ENCODE measurements around the gene PCIF1.
A peak's percentile ranks its signal among the peaks of the same experiment; 100 is the strongest.

PCIF1 gene

GRCh38 chr20:45904583-45905504 is 29.6 kb upstream of the PCIF1 start:
- DNase-seq: no peak

- DNase-seq: no peak
These were observed 28.9 kb upstream of the PCIF1 start for GRCh38 chr20:45905505-45906079.

GRCh38 chr20:45907219-45907948 is 27.1 kb upstream of the PCIF1 start:
- no peak for DNase-seq

GRCh38 chr20:45908084-45908483 is 26.4 kb upstream of the PCIF1 start:
- DNase-seq: no peak

GRCh38 chr20:45909336-45909808 is 25.1 kb upstream of the PCIF1 start:
- no peak for DNase-seq

GRCh38 chr20:45909817-45910669 is 24.4 kb upstream of the PCIF1 start:
- no peak for DNase-seq

- peak; percentile 100 for DNase-seq
These were observed 23.6 kb upstream of the PCIF1 start for GRCh38 chr20:45910670-45911485.

- peak; percentile 80 for DNase-seq
These were observed 22.8 kb upstream of the PCIF1 start, which contains the start of gene PLTP for GRCh38 chr20:45911486-45912343. PLTP (minus strand) TSS chr20:45912155; CDS start chr20:45911452, 703 bp downstream.

GRCh38 chr20:45912344-45912682 is 22.2 kb upstream of the PCIF1 start:
- no peak for DNase-seq

GRCh38 chr20:45913116-45913515 is 21.4 kb upstream of the PCIF1 start:
- DNase-seq: no peak

- no peak for DNase-seq
These were observed 16.7 kb upstream of the PCIF1 start for GRCh38 chr20:45917790-45918141.

GRCh38 chr20:45918182-45918737 is 16.2 kb upstream of the PCIF1 start:
- no peak for DNase-seq

GRCh38 chr20:45918779-45919537 is 15.5 kb upstream of the PCIF1 start:
- DNase-seq: no peak

- DNase-seq: no peak
These were observed 14.7 kb upstream of the PCIF1 start for GRCh38 chr20:45919542-45920399.

- no peak for DNase-seq
These were observed 13.8 kb upstream of the PCIF1 start for GRCh38 chr20:45920462-45921336.

- no peak for DNase-seq
These were observed 12.9 kb upstream of the PCIF1 start for GRCh38 chr20:45921337-45922189.

Data from hematopoietic multipotent progenitor cell treated with erythropoietin and hydrocortisone succinate and interleukin-3 and kit ligand, for 4 days (in vitro differentiated cells).